Activated CD8-positive, alpha-beta memory T cell treated with anti-CD3 and anti-CD28 coated beads for 48 hours (primary cell): ENCODE measurements around the gene ABI1.

ENCODE experiments used
- DNase-seq, 3 experiments: peaks; one replicate each; pipeline ENCODE4 v3.0.0-alpha.2; 2020; ENCODE audit warnings: low read depth in 2 of 3, low spot score in 2 of 3

ABI1 gene

GRCh38 chr10:26855186-26855585 lies 5.6 kb downstream of the ABI1 start:
- no peak for DNase-seq

- DNase-seq: no peak
These were observed 6.2 kb downstream of the ABI1 start for GRCh38 chr10:26854524-26854923.

GRCh38 chr10:26844396-26844975 lies 16.3 kb downstream of the ABI1 start:
- no peak for DNase-seq

GRCh38 chr10:26843736-26844135 lies 17.0 kb downstream of the ABI1 start:
- no peak for DNase-seq

- DNase-seq: no peak
These were observed 18.9 kb downstream of the ABI1 start for GRCh38 chr10:26841733-26842317.

- DNase-seq: no peak
These were observed 19.6 kb downstream of the ABI1 start for GRCh38 chr10:26840938-26841732.

GRCh38 chr10:26839966-26840627 lies 20.7 kb downstream of the ABI1 start:
- DNase-seq: no peak

GRCh38 chr10:26837139-26837538 lies 23.6 kb downstream of the ABI1 start:
- no peak for DNase-seq

GRCh38 chr10:26835025-26835424 lies 25.7 kb downstream of the ABI1 start:
- no peak for DNase-seq

GRCh38 chr10:26832960-26833359 lies 27.8 kb downstream of the ABI1 start:
- no peak for DNase-seq

- no peak for DNase-seq
These were observed 28.8 kb downstream of the ABI1 start for GRCh38 chr10:26831936-26832335.

- DNase-seq: no peak
These were observed 30.8 kb downstream of the ABI1 start for GRCh38 chr10:26829810-26830515.

GRCh38 chr10:26824015-26824690 lies 36.6 kb downstream of the ABI1 start:
- DNase-seq: no peak

GRCh38 chr10:26821699-26822570 lies 38.8 kb downstream of the ABI1 start:
- no peak for DNase-seq

GRCh38 chr10:26815500-26815899 lies 45.3 kb downstream of the ABI1 start:
- DNase-seq: no peak

- DNase-seq: no peak
These were observed 50.2 kb downstream of the ABI1 start for GRCh38 chr10:26810435-26811026.

GRCh38 chr10:26809973-26810372 lies 50.8 kb downstream of the ABI1 start:
- no peak for DNase-seq

GRCh38 chr10:26807532-26807931 lies 53.2 kb downstream of the ABI1 start:
- no peak for DNase-seq

- DNase-seq: no peak
These were observed 54.2 kb downstream of the ABI1 start for GRCh38 chr10:26806557-26806956.
